MM.1S (cell line): ENCODE data around the gene MRPL28.

Experiments
- EZH2 ChIP-seq: fragments of 300-600 bp; sonication (generic); optimal IDR thresholded peaks from 2 replicates; pipeline ENCODE3; 2017; ENCODE audit warnings: low read depth, mild to moderate bottlenecking, antibody characterized with exemption, low read length, mixed read lengths
- EZH2phosphoT487 ChIP-seq: fragments of 300-600 bp; sonication (generic); IDR thresholded peaks from 2 replicates; pipeline ENCODE4 v1.6.1; 2018; ENCODE audit warnings: antibody characterized with exemption, low read length
- TF ChIP-seq, protein P1 (sequence below): fragments of 300-600 bp; sonication (generic); IDR thresholded peaks from 2 replicates; pipeline ENCODE4 v1.5.1; 2016; ENCODE audit warnings: antibody characterized with exemption, low read length, mixed read lengths

GRCh38 chr16:324451-325334, 45.6 kb downstream of the MRPL28 start:
- TF ChIP-seq, protein P1, sequence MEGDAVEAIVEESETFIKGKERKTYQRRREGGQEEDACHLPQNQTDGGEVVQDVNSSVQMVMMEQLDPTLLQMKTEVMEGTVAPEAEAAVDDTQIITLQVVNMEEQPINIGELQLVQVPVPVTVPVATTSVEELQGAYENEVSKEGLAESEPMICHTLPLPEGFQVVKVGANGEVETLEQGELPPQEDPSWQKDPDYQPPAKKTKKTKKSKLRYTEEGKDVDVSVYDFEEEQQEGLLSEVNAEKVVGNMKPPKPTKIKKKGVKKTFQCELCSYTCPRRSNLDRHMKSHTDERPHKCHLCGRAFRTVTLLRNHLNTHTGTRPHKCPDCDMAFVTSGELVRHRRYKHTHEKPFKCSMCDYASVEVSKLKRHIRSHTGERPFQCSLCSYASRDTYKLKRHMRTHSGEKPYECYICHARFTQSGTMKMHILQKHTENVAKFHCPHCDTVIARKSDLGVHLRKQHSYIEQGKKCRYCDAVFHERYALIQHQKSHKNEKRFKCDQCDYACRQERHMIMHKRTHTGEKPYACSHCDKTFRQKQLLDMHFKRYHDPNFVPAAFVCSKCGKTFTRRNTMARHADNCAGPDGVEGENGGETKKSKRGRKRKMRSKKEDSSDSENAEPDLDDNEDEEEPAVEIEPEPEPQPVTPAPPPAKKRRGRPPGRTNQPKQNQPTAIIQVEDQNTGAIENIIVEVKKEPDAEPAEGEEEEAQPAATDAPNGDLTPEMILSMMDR, result no peak
- TF ChIP-seq EZH2 (no peak), EZH2phosphoT487 (no peak)
